ENCODE results near the gene SMYD3. TPM values are rescaled to one million over a fixed set of nuclear protein-coding genes. Genes with fewer than 3 reads are reported as not detected.
A peak's percentile ranks its signal among the peaks of the same experiment; 100 is the strongest.
"Not testable (repeated sequence)": the region's sequence is repeated elsewhere in the genome, so short reads cannot be mapped to it uniquely, and the experiment has no call there.

SMYD3 gene
- polyA plus RNA-seq, 1 experiment: 39.9 TPM

DNA sequence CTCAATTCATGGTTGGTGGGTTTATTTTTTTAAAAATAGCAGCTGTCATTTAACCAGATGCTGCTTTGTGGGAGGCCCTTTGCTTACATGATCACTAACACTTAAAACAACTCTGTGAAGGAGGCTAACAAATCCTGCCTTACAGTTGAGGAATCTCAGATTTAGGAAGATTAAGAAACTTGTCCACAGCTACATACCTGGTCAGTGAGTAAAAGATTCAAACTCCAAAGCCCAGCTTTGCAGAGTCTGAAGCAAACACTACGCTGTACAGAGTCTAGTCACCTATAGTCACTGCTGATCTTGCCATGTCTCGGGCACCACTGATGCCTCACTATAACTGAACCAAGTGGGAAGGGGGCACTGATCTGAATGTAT is 535.4 kb downstream of the SMYD3 start:
- Histone ChIP-seq H3K27me3 (ENCODE audit: control insufficient read depth, insufficient read depth, low read length) (no peaks in the 10 kb centered on the region), H3K9me3 (ENCODE audit: control insufficient read depth, insufficient read depth, low read length) (no peaks in the 10 kb centered on the region), H3K4me3 (ENCODE audit: low read depth, low read length) (no peak overlapping the region), H3K27ac (ENCODE audit: low read depth, low read length) (no peak overlapping the region)
- ChIA-PET POLR2A (interaction anchor here (0.6 to 0.7 kb wide), 2 partner anchors 30 to 149 kb away, joined by 3 read pairs; no protein-coding TSS in a partner anchor), CTCF (interaction anchor here (0.7 kb wide), 1 partner anchor 30 kb away, joined by 3 read pairs; no protein-coding TSS in a partner anchor)
- TF ChIP-seq, protein P1, sequence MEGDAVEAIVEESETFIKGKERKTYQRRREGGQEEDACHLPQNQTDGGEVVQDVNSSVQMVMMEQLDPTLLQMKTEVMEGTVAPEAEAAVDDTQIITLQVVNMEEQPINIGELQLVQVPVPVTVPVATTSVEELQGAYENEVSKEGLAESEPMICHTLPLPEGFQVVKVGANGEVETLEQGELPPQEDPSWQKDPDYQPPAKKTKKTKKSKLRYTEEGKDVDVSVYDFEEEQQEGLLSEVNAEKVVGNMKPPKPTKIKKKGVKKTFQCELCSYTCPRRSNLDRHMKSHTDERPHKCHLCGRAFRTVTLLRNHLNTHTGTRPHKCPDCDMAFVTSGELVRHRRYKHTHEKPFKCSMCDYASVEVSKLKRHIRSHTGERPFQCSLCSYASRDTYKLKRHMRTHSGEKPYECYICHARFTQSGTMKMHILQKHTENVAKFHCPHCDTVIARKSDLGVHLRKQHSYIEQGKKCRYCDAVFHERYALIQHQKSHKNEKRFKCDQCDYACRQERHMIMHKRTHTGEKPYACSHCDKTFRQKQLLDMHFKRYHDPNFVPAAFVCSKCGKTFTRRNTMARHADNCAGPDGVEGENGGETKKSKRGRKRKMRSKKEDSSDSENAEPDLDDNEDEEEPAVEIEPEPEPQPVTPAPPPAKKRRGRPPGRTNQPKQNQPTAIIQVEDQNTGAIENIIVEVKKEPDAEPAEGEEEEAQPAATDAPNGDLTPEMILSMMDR (IDR thresholded peaks at IDR 0.05; ENCODE audit: low read depth, low read length): no peak
- DNase-seq (ENCODE audit: low read depth, low spot score): no peak

DNA sequence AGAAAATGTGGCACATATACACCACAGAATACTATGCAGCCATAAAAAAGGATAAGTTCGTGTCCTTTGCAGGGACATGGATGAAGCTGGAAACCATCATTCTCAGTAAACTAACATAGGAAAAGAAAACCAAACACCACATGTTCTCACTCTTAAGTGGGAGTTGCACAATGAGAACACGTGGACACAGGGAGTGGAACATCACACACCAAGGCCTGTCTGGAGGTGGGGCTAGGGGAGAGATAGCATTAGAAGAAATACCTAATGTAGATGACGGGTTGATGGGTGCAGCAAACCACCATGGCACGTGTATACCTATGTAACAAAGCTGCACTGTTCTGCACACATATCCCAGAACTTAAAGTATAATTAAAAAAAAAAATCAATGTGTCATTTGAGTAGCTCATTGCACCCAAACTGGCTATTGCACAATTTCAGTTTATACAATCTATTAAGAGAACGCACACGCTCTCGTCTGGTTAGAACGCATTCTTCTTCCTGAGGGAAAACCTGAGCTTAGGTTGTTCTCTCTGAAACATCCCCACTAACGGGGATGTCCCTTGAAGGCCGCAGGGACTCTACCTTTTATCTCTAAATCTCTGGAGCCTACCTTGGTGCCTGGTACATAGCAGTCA is 535.9 kb downstream of the SMYD3 start:
- CTCF ChIA-PET: interaction anchor here (0.5 to 0.7 kb wide), 2 partner anchors 30 to 287 kb away, joined by 3 read pairs; no protein-coding TSS in a partner anchor
- H3K27ac ChIP-seq (ENCODE audit: low read depth, low read length); DNase-seq (ENCODE audit: low read depth, low spot score); H3K4me3 ChIP-seq (ENCODE audit: low read depth, low read length); H3K27me3 ChIP-seq (ENCODE audit: control insufficient read depth, insufficient read depth, low read length); H3K9me3 ChIP-seq (ENCODE audit: control insufficient read depth, insufficient read depth, low read length): not testable (repeated sequence)
- POLR2A ChIA-PET: interaction anchor here (0.6 to 0.7 kb wide), 2 partner anchors 30 to 148 kb away, joined by 3 read pairs; no protein-coding TSS in a partner anchor

DNA sequence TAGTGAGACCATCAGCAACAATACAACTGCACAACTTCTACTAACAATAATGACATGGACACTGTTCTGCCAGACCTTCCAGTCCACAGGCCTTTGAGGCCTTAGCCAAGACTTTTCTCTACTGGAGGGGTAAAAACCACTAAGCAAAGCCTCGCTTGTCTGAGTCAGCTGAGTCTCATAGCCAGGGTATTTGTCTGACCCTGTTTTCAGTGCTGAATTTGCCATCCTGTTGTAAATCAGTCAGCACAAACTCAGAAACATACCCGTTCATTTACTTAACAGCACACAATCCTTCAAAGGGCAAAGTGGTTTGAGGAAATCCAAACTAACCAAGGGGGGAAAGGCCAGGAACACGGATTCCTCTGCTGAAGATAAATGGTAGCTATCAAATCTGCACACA is 537.8 kb downstream of the SMYD3 start:
- ChIA-PET CTCF (interaction anchor here (0.6 to 1.0 kb wide), 2 partner anchors 582 to 812 kb away, joined by 3 to 5 read pairs; no protein-coding TSS in a partner anchor), POLR2A (interaction anchor here (0.6 to 1.1 kb wide), 5 partner anchors 11 to 819 kb away, joined by 3 to 4 read pairs (median 3); no protein-coding TSS in a partner anchor)
- DNase-seq (ENCODE audit: low read depth, low spot score): peak; percentile 79
- H3K9me3 ChIP-seq (ENCODE audit: control insufficient read depth, insufficient read depth, low read length): no peaks in the 10 kb centered on the region
- H3K27me3 ChIP-seq (ENCODE audit: control insufficient read depth, insufficient read depth, low read length): no peaks in the 10 kb centered on the region
- TF ChIP-seq, protein P1 (IDR thresholded peaks at IDR 0.05; ENCODE audit: low read depth, low read length): no peak
- H3K4me3 ChIP-seq (ENCODE audit: low read depth, low read length): no peak overlapping the region
- H3K27ac ChIP-seq (ENCODE audit: low read depth, low read length): peak overlapping the region; percentile 70

DNA sequence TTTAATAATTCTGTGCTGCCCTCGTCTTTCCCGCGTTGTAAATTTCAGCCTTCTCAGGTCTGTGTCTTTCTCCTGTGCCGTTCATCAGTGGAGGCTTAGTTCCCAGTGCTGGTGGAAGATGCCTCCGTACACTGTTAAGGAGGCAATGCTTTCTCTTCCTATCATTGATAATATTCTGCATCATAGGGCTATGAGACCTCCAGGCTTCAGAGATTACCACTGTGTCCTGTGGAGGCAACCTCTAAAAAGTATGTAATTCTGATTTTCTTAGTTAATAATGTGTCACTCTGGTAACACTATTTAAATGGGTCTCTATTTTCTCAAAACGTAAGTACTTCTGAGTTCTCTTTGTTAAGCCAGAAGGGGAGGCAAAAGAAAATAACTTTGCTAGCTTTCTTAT is 538.3 kb downstream of the SMYD3 start:
- ChIA-PET CTCF (interaction anchor here (0.6 kb wide), 1 partner anchor 581 kb away, joined by 3 read pairs; no protein-coding TSS in a partner anchor), POLR2A (interaction anchor here (0.9 to 1.1 kb wide), 4 partner anchors 10 to 818 kb away, joined by 3 to 4 read pairs (median 4); no protein-coding TSS in a partner anchor)
- Histone ChIP-seq H3K27ac (ENCODE audit: low read depth, low read length) (peak overlapping the region; percentile 70), H3K4me3 (ENCODE audit: low read depth, low read length) (no peak overlapping the region), H3K9me3 (ENCODE audit: control insufficient read depth, insufficient read depth, low read length) (no peaks in the 10 kb centered on the region), H3K27me3 (ENCODE audit: control insufficient read depth, insufficient read depth, low read length) (no peaks in the 10 kb centered on the region)
- TF ChIP-seq, protein P1 (IDR thresholded peaks at IDR 0.05; ENCODE audit: low read depth, low read length): no peak
- no peak for DNase-seq (ENCODE audit: low read depth, low spot score)

DNA sequence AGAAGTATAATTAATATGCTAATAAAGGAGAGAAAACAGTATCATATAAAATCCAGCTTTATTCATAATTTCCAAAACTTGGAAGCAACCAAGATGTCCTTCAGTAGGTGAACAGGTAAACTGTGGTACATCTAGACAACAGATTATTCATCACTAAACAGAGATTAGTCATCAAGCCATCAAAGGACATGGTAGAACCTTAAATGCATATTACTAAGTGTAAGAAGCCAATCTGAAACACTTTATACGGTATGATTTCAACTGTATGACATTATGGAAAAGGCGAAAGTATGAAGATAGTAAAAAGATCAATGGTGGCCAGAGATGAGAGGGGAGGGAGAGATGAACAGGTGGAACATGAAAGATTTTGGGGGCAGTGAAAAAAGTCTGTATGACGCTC is 541.7 kb downstream of the SMYD3 start:
- DNase-seq (ENCODE audit: low read depth, low spot score): no peak
- H3K4me3 ChIP-seq (ENCODE audit: low read depth, low read length): no peak overlapping the region
- no peaks in the 10 kb centered on the region for H3K27me3 ChIP-seq (ENCODE audit: control insufficient read depth, insufficient read depth, low read length)
- TF ChIP-seq, protein P1 (IDR thresholded peaks at IDR 0.05; ENCODE audit: low read depth, low read length): no peak
- H3K9me3 ChIP-seq (ENCODE audit: control insufficient read depth, insufficient read depth, low read length): no peaks in the 10 kb centered on the region
- no peak overlapping the region for H3K27ac ChIP-seq (ENCODE audit: low read depth, low read length)
- ChIA-PET POLR2A (no interaction called here), CTCF (no interaction called here)
